Measurements from ENCODE around the gene ASCC1. TPM values are rescaled to one million over a fixed set of nuclear protein-coding genes. Genes with fewer than 3 reads are reported as not detected.

ASCC1 gene
- total and polyA plus RNA-seq, 2 of the 13 experiments (the other 11 are each of a cell fraction or from before 2014, with no cell fraction given), result 21.6 to 30.1 TPM

DNA sequence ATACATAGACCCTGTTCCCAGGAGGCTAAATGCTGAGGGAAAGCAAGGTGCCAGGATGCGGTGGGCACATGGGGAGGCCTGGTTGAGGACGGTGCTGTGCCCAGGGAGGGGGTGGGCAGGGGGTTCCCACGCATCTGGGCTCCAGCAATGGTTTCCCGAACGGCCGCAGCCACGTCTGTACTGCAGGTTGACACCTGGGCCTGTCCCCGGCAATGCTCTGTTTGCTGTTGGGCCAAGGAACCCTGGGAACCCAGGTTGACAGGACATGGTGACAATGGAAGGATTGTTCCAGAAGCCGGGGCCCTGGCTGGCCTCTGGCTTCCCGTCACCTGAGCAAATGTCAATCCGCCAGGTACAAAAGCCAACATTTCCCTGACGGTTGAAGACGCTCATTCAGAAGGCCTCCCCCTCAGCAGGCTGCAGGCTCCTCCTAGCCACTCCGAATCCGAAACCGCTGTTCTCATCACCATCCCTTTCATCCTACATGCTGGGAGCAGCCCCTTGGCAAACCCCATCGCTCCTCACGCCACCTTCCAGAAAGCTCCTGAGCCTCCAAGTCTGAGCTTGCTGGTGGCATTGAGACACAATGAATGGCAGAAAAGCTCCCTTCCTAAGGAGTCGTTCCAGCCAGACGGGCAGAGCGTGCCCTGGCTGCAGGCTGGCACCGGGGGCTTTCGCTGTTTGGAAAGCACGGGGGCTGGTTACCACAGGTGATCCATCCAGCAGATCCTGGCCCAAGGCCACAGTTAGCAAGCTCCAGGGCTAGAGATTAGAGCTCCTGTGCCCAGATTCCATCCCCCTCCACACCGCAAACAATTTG lies 158.9 kb downstream of the ASCC1 start (continued):
- peak; percentile 81 for TF ChIP-seq ZFY (CRISPR knock-in tag; IDR thresholded peaks at IDR 0.05)
- TF ChIP-seq REPIN1 (CRISPR knock-in tag; IDR thresholded peaks at IDR 0.05; ENCODE audit: borderline replicate concordance, low read depth), result peak; percentile 69; the same call in 1 of the 2 replicates
- TF ChIP-seq, protein P1, sequence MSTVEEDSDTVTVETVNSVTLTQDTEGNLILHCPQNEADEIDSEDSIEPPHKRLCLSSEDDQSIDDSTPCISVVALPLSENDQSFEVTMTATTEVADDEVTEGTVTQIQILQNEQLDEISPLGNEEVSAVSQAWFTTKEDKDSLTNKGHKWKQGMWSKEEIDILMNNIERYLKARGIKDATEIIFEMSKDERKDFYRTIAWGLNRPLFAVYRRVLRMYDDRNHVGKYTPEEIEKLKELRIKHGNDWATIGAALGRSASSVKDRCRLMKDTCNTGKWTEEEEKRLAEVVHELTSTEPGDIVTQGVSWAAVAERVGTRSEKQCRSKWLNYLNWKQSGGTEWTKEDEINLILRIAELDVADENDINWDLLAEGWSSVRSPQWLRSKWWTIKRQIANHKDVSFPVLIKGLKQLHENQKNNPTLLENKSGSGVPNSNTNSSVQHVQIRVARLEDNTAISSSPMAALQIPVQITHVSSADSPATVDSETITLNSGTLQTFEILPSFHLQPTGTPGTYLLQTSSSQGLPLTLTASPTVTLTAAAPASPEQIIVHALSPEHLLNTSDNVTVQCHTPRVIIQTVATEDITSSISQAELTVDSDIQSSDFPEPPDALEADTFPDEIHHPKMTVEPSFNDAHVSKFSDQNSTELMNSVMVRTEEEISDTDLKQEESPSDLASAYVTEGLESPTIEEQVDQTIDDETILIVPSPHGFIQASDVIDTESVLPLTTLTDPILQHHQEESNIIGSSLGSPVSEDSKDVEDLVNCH (CRISPR knock-in tag; IDR thresholded peaks at IDR 0.05), result no peak
- TF ChIP-seq, protein P2, sequence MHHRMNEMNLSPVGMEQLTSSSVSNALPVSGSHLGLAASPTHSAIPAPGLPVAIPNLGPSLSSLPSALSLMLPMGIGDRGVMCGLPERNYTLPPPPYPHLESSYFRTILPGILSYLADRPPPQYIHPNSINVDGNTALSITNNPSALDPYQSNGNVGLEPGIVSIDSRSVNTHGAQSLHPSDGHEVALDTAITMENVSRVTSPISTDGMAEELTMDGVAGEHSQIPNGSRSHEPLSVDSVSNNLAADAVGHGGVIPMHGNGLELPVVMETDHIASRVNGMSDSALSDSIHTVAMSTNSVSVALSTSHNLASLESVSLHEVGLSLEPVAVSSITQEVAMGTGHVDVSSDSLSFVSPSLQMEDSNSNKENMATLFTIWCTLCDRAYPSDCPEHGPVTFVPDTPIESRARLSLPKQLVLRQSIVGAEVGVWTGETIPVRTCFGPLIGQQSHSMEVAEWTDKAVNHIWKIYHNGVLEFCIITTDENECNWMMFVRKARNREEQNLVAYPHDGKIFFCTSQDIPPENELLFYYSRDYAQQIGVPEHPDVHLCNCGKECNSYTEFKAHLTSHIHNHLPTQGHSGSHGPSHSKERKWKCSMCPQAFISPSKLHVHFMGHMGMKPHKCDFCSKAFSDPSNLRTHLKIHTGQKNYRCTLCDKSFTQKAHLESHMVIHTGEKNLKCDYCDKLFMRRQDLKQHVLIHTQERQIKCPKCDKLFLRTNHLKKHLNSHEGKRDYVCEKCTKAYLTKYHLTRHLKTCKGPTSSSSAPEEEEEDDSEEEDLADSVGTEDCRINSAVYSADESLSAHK (CRISPR knock-in tag; IDR thresholded peaks at IDR 0.05; ENCODE audit: borderline replicate concordance), result no peak
- 0 out of 2 replicates have a peak, but pooled peaks have one; percentile 60 for TF ChIP-seq MXD3 (CRISPR knock-in tag; IDR thresholded peaks at IDR 0.05)
- peak; percentile 45; the same call in 1 of the 2 replicates for TF ChIP-seq SIN3A (IDR thresholded peaks at IDR 0.05; ENCODE audit: borderline replicate concordance, low read depth, low read length)
- peak; percentile 86 for TF ChIP-seq MAX (IDR thresholded peaks at IDR 0.05)
- 0 out of 2 replicates have a peak, but pooled peaks have one; percentile 20 for TF ChIP-seq KDM5B (CRISPR knock-in tag; IDR thresholded peaks at IDR 0.05; ENCODE audit: borderline replicate concordance)
- TF ChIP-seq E2F2 (CRISPR knock-in tag; IDR thresholded peaks at IDR 0.05; ENCODE audit: borderline replicate concordance), result no peak
- peak; percentile 44; the same call in 1 of the 2 replicates for TF ChIP-seq ZSCAN21 (CRISPR knock-in tag; IDR thresholded peaks at IDR 0.05; ENCODE audit: borderline replicate concordance)
- TF ChIP-seq ZNF563 (CRISPR knock-in tag; IDR thresholded peaks at IDR 0.05), result 0 out of 2 replicates have a peak, but pooled peaks have one; percentile 17
- peak; percentile 82; the same call in 1 of the 2 replicates for TF ChIP-seq TBX2 (CRISPR knock-in tag; IDR thresholded peaks at IDR 0.05; ENCODE audit: borderline replicate concordance)
- TF ChIP-seq TGIF2 (CRISPR knock-in tag; IDR thresholded peaks at IDR 0.05), result peak; percentile 93
- TF ChIP-seq HMG20A (CRISPR knock-in tag; IDR thresholded peaks at IDR 0.05; ENCODE audit: borderline replicate concordance), result peak; percentile 36; the same call in 1 of the 2 replicates
- TF ChIP-seq MIXL1 (CRISPR knock-in tag; IDR thresholded peaks at IDR 0.05), result peak; percentile 14; the same call in 1 of the 2 replicates
- TF ChIP-seq, protein P3, sequence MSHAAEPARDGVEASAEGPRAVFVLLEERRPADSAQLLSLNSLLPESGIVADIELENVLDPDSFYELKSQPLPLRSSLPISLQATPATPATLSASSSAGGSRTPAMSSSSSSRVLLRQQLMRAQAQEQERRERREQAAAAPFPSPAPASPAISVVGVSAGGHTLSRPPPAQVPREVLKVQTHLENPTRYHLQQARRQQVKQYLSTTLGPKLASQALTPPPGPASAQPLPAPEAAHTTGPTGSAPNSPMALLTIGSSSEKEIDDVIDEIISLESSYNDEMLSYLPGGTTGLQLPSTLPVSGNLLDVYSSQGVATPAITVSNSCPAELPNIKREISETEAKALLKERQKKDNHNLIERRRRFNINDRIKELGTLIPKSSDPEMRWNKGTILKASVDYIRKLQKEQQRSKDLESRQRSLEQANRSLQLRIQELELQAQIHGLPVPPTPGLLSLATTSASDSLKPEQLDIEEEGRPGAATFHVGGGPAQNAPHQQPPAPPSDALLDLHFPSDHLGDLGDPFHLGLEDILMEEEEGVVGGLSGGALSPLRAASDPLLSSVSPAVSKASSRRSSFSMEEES (CRISPR knock-in tag; IDR thresholded peaks at IDR 0.05), result peak; percentile 88
- TF ChIP-seq ZNF766 (CRISPR knock-in tag; IDR thresholded peaks at IDR 0.05; ENCODE audit: borderline replicate concordance), result 0 out of 2 replicates have a peak, but pooled peaks have one; percentile 45
- TF ChIP-seq HNF4A (CRISPR knock-in tag; IDR thresholded peaks at IDR 0.05), result peak; percentile 75

All from HepG2 (cell line).